Stimulated activated CD8-positive, alpha-beta memory T cell treated with anti-CD3 and anti-CD28 coated beads, Interleukin-12 subunit alpha, Interleukin-12 subunit beta, amount 100 ng/mL, for 24 hours (primary cell): ENCODE data around the gene UTP18.
"Not testable (repeated sequence)": the region's sequence is repeated elsewhere in the genome, so short reads cannot be mapped to it uniquely, and the experiment has no call there.

Experiments
- DNase-seq: peaks from one replicate; pipeline ENCODE4 v3.0.0-alpha.2; 2020; ENCODE audit errors: extremely low read depth

Gene UTP18

GRCh38 chr17:51330861-51331503, 70.6 kb downstream of the UTP18 start:
- DNase-seq = not testable (repeated sequence)

- DNase-seq = no peak
Measured at GRCh38 chr17:51335006-51335590, 74.8 kb downstream of the UTP18 start.

- no peak for DNase-seq
Measured at GRCh38 chr17:51335883-51336822, 75.8 kb downstream of the UTP18 start.

- no peak for DNase-seq
Measured at GRCh38 chr17:51341457-51341856, 81.1 kb downstream of the UTP18 start.

- no peak for DNase-seq
Measured at GRCh38 chr17:51342257-51342656, 81.9 kb downstream of the UTP18 start.

GRCh38 chr17:51344532-51344931, 84.2 kb downstream of the UTP18 start:
- no peak for DNase-seq

- no peak for DNase-seq
Measured at GRCh38 chr17:51346218-51346982, 86.1 kb downstream of the UTP18 start.
